Right ventricle myocardium superior (tissue), 1 donor: Measurements from ENCODE around the gene CREB5. TPM values are rescaled to one million over a fixed set of nuclear protein-coding genes. Genes with fewer than 3 reads are reported as not detected.

Source experiments
- ATAC-seq: fragments of 200-7000 bp; cut with Tn5 transposase; one replicate; pipeline ENCODE4 v1.9.1; 2020; ENCODE audit warnings: mild to moderate bottlenecking; ENCODE audit not compliant: poor library complexity
- DNase-seq: peaks from one replicate; pipeline ENCODE4 v3.0.0-alpha.2; 2020
- intact Hi-C: fragments of 100-400 bp; cut with DNase I; formaldehyde crosslinking; loops from one replicate; pipeline ENCODE4 v1.11.2; 2022
- total RNA-seq: library from RNA; stranded (reverse); fragmentation: NEBNext Ultra II Directional; extraction: Animal tissue kit (Norgen Biotek cat#: 25700); gene quantifications from one replicate; pipeline ENCODE4 v1.2.1, GENCODE V29; 2021
- donor health status: DM: no; HTN: yes; CAD: no; lungs with severe emphysema.

CREB5 gene
- total RNA-seq, 1 donor from 2014 or later: 4.7 TPM

DNA sequence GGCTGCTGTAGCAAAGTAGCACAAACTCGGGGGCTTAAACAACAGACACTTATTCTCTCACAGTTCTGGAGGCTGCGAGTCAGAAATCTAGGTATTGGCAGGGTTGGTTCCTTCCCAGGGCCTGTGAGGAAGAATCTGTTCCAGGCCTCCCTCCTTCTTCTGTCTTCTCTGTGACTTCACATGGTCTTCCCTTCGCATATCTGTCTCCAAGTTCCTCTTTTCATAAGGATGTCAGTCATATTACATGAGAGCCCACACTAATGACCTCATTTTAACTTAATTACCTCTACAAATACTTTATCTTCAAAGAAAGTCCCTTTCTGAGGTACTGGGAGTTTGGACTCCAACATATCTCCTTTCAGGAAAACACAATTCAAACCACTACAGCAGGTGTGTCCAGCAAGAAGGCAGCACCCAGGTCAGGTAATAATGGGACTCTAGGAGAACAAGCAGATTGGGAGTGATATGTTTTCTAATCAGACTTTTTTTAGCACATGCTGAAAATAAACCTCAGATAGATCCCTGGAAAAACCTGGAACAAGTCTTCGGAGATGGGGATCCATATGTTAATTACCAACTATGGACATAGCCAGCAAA, 11.7 kb downstream of the CREB5 start:
- no peak for DNase-seq
- no peak for ATAC-seq
- intact Hi-C loops: no loop called here

DNA sequence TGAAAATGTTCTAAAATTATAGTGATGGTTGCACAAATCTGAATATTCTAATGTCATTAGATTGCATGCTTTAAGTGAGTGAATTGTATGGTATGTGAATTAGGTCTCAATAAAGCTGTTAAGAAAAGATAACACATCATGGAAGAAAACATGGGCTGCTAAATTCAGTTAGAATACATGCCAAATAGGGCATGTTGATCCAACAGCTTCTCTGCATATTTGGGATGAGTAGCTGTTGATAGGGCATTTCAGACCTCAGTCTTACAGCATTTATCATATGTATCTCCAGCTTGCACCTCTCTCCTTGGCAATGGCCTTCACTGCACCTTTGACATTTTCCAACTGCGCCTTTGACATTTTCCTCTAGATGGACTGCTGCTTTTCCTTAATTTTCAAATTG, 13.2 kb downstream of the CREB5 start:
- intact Hi-C loops: no loop called here
- ATAC-seq (no peak), DNase-seq (no peak)

DNA sequence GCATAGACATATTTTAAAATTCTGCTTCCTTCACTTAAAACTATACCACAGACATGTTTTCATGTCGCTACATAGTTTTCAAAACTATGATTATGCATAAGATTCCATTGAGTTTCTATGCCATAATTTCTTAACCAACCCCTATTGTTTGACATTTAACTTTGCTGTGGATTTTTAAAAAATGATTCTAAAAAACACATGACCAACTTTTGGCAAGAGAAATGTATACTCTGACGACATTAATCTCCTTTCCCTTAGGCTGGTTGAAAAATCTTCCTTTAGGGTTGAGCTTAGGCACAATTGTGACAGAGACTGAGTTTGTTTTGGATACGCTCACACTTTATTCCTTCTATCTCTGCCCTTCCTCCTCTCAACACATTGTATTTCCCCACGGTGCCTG, 14.9 kb downstream of the CREB5 start:
- ATAC-seq (no peak), DNase-seq (no peak)
- intact Hi-C loops: no loop called here

DNA sequence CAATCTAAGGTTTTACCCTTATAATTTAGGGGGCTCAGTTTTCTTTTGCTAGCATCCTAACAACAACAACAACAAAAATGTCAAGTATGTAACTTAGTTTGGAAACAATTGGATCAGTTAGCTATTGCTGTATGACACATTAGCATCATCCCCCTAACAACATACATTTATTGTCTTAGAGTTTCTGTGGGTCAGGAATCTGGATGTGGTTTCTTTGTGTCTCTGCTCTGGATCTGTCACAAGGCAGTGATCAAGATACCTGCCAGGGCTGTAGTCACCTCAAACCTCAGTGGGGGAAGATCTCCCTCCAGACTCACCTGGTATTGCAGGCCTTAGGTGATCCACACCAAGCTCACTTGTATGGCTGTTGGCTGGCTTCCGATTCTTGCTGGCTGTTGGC, 18.3 kb downstream of the CREB5 start:
- DNase-seq (no peak), ATAC-seq (no peak)
- intact Hi-C loops: no loop called here

DNA sequence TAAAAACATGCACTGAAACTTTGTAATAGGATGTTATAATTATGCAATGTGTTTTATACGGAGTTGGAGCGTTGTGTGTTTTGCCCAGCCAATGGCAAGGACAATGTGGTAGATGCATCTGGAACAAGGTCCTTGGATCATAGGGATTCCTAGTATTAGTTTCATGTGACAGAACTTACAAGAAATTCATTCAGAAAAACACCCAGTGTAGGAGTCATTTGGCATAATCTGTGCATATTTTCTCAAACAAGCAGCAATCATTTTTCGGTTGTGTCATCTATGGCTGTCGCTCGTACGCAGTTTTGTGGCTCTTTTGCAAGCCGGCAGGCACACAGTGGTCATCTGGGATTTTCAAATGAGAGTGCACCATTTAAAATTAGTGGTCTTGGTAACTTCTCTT, 19.8 kb downstream of the CREB5 start:
- intact Hi-C loops: no loop called here
- ATAC-seq: peak; percentile 64
- peak; percentile 44 for DNase-seq

DNA sequence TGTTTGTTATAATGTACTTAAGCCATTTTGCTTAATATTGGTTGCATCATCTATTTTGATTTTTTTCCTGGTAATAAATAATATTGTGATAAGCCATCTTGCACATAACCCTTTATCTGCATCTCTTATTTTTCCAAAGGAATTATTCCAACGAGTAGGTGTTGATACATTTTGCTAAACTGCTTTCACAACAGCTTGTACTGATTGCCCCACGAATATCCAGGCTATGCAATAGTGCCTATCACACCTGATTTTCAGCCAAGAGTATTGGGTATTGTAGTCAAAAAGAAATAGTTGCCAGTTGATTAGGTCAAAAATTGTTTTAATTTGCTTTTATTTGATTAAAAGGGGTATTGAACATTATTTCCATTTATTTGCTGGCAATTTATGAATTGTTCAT, 20.7 kb downstream of the CREB5 start:
- ATAC-seq: peak; percentile 40
- no peak for DNase-seq
- intact Hi-C loops: no loop called here

DNA sequence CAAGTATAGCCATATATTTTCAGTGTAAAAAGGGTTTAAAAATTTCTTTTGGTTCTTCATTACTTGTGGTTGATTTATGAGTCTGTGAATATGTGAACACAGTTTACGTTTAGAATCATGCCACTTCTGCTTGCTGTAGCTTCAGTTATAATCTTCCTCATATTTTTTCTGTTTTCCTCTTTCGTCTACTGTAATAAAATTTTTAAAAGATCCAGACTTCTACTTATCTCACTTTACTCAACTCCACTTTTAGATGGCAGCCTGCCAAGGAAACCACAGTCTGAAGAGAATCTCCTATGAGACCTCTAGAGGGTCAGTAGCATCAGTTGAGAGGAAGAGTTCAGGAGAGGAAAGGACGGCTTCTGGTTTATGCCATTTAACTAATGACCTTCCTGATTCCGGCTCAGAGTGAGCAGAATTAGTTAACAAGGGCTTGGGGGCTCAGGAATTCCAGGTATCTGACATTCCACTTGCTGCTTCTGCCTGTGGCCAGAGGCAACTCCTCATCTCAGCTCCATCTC, 21.4 kb downstream of the CREB5 start:
- ATAC-seq: peak; percentile 32
- intact Hi-C loops: no loop called here
- no peak for DNase-seq

DNA sequence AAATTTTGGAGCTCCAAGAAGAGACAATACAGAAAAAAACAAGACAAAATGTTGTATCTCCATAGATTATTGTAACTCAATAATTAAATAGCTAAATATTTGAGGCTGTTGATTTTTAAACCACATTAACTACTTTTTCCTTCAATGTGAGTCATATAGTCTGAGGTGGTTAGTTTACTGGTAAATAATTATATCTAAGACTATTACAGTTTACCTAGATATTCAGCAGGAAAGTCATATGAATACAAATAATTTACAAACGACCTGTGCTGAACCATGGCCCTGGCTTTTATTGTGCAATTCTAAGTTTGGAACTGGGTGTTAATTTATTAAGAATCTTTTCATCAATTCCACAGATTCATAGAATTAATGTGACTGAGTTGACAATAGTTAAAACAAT, 22.2 kb downstream of the CREB5 start:
- ATAC-seq (no peak), DNase-seq (no peak)
- intact Hi-C loops: no loop called here

DNA sequence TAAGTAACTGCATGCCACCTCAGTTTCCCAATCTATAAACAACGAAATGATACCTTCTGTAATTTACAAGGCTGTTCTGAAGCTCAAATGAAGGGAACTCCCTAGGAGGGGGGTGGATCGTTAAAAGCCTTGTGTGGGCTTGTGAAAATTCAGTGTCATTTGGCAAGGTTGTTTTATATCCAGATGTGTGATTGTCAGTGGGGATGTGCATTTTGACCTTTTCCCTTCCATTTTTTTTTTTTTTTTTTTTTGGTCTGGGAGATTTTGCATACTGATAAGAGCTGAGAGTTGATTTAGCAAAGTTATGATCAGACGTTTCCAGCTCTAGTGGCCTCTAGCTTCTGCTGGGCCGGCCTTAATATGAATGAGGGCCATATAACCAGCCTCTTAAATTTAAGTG, 22.8 kb downstream of the CREB5 start:
- no peak for ATAC-seq
- intact Hi-C loops: no loop called here
- DNase-seq: no peak

DNA sequence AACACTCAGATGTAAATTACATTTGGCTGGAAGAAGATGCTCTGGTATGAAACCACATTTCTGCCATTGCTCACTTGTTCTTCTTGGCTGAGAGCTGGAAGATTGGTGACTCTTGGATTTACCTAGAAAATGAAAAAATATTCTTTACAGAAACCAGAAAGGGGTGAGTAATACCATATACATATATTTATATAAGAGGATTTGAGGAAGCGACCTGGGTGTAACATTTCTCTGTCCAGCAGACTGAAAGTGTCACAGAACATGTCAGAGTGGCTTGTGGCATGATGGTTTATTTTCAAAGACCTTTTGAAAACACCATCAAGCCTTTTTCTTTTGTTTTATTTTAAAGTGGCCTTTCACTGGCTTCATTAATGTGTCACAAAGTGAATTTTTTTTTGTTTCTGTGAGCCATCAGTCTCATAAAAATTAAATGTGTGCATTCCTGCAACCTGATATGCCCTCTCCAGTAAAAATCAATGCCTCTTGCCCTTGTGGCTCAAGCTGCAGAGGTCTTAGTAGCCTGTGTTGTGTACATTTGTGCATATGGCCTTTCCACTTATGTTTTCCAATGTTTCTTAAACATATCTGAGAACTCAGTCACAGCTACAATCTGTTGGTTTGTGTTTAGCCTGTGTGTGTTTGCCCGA, 23.5 kb downstream of the CREB5 start:
- ATAC-seq (no peak), DNase-seq (no peak)
- intact Hi-C loops: no loop called here

DNA sequence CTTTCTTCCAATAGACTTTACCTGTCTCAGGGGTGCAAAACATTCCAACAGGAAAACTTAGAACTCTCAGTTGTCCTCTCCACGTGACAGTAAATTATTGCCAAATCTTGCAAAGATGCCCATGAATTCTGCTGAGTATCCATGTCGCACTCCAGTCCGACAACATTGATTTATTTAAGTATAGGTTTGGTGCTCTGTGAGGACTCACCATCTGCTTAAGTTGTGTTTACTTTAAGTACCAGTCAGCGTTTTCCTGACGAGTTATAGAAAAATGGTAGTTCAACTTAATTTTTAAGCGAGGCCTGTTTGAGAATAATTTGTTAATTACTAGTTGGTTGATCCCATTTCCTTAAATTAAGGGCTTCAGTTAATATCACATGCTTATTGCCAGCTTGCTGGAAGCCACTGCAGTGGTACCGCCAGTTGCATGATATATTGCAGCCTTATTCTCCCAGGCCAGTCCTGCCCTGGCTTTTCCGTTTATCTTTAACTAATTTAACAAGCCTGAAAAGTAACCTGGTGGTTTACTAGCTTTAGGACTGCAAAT, 27.8 kb downstream of the CREB5 start:
- intact Hi-C loops: no loop called here
- ATAC-seq: no peak
- DNase-seq: no peak

DNA sequence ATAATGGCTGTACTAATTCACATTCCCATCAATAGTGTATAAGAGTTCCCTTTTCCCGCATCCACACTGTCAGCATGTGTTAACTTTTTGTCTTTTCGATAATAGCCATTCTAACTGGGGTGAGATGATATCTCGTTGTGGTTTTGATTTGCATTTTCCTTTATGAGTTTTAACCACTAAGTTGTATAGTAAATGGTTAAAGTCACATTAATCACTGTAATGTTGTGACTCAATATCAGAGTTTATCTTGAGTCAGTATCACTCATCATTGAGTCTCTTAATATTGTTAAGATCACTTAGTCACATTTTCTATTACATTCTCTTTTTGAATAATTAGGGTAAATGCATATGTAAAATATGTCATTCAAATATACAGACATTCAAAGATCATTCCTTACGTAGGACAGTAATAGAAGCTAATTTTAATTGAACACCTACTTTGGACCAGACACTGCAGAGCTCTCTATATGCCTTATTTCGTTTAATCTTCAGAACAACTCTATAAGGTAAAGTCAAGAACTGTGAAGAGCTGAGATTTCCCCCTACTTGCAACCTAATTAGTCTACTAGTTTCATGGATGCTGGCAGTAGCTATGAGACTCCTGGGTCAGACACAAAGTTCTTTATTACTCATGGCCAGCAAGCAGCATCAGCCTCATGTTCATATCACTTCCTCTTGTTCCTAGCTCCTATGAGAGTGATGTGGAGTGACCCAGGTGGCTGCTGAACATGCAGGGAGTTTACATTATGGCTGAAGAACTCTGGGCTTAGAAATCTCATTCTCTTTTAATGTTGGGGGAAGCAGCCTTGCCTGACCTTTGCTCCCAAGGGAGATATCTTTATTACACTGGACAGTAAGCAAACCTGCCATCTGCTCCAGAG, 30.5 kb downstream of the CREB5 start:
- ATAC-seq (no peak), DNase-seq (no peak)
- intact Hi-C loops: no loop called here

DNA sequence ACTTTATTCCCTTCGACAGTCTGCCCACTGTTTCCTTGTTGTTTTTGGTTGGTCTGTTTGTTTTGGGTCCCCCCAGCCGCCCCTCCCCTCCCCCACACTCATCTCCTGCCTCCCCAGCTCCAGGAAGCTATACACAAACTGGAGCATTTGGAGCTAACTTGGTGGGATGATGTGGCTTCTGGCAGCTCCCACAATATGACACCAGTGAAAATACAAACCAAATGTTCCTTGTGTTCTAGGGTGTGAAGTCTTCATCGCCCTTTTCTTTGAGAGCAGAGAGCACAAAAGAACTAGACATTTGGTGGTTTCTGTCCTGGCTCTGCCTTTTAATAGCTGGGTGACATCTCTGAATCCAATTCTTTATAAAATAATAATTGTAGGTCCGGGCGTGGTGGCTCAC, 33.8 kb downstream of the CREB5 start:
- DNase-seq: no peak
- intact Hi-C loops: no loop called here
- ATAC-seq: no peak

DNA sequence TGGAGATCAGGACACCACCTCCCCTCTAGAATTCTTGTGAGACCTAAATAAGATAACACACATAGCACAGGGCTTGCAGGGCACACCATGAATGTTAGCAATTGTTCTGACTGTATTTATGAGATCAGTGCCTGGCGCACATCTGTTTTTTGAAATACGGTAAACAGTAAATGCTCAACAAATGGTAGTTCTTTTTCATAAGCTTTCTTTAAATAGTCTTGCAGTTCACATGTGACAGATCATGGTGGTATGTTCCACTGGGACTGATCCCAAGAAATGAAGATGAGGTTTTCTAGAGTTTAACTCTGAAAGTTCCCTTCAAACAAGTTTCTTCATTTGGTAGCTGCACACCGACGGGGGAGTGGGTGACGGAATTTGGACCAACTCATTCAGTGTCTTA, 34.8 kb downstream of the CREB5 start:
- ATAC-seq: no peak
- intact Hi-C loops: no loop called here
- DNase-seq: no peak

DNA sequence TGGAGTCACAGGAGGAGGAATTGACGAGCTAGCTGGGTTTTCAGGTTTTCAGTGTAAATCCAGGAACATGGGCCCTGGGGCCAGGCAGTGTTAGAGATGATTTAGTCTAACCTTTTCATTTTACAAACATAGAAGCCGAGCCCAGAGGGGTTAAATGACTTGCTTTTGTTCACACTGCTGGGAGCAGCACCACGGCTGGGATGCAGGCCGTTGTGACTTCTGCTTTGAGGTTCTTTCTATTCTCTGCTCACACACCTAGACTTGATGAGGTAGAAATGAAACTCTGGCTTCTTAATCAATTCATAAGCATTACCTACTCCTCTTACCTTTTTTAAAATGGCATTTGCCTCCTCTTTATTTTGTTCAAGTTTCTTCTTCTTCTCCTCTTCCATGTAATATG, 36.4 kb downstream of the CREB5 start:
- intact Hi-C loops: no loop called here
- DNase-seq: no peak
- ATAC-seq: no peak

DNA sequence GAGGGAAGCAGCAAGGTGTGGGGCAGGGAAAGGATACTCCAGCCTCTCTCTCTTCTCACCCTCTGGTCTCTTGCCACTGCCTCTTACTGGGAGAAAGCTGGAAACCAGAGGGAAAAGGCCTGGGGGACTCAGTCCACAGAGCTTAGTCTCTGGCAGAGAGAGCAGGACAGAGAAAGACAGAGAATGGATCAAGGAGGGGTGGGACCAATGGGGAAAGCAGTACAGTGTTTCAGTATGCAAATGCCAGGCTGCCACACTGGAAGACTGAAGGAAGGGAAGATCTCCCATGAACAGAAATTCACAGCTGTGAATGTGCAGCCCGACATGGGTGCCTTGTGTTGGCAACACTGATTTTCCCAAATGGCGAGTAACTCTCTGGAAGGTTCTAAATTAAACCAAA, 40.4 kb downstream of the CREB5 start:
- ATAC-seq: no peak
- DNase-seq: no peak
- intact Hi-C loops: no loop called here

DNA sequence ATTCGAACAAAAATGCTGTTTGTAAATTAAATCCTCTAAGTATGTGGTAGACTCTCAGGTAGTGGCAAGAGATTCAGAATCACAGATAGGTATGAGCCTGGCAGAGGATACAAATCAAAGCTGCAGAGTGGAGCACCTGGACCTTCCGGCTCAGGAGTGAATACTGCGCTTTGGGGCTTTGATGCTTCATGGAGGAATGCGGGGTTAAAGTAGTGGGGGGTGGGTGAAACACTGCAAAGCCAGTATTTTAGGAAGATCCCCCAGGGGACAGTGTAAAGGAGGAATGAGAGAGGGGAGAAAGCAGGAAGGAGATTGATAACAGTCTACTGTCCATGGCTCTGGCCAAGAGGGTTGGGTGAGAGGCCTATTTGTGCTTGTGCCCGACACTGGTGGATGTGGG, 43.2 kb downstream of the CREB5 start:
- intact Hi-C loops: no loop called here
- ATAC-seq (no peak), DNase-seq (no peak)

DNA sequence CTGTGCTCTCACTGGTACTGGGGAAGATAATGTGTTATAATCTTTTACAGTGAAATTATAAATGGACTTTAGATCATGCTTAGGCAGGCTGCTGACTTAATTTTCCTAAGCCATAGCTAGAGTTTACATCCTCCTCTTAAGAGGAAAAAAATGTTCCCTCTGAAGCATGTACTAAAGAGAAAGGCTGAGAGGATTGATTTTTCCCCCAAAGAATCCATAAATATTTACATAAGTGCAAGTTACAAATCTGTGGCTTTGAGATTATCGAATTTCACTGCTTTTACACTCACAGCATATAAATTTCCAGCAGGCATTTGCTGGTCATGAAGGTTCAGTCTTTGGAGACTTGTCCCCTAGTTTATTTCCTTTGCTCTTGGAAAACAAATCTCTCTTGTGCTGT, 43.7 kb downstream of the CREB5 start:
- ATAC-seq (no peak), DNase-seq (no peak)
- intact Hi-C loops: no loop called here

DNA sequence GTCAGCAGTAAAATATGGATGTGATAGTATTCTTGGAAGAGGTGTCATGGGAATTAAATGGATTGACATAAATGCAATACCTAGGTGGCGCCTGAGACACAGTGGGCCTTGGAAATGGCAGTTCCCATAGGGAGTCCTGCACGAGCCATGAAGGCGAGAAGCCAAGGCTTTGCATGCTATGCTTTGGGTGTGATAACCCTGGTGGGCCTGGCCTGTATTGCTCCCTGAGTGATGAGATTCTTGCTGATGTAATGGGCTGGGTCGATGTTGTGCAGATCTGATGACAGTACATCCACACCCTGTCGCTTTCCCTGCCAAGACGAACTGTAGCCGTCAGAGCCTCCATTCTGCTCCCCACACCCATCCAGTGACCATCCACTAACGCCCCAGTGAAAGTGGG, 46.4 kb downstream of the CREB5 start:
- intact Hi-C loops: no loop called here
- DNase-seq (peak; percentile 45), ATAC-seq (peak; percentile 64)

DNA sequence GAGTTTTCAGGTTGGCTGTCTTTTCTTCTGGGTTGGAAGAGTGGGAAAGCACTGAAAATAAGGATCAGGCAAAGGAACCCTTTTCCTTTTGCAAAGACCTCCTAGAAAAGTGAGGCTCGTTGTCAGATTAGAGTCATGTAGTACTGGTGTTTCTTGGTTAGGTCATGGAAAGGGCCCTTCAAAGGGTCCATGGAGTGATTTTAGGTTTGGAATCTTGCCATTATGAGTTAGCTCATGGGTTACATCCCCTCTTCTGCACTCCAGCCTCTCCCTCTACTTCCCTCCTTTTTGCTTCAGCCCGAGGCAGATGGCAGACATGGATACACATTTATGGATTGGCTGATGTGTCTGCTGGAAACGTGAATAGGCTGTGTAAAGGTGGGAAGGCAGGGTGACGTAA, 47.0 kb downstream of the CREB5 start:
- DNase-seq (no peak), ATAC-seq (no peak)
- intact Hi-C loops: no loop called here
